ENCODE results near the gene C16orf82. TPM values are rescaled to one million over a fixed set of nuclear protein-coding genes. Genes with fewer than 3 reads are reported as not detected.

The C16orf82 gene
- total RNA-seq, 1 donor from 2014 or later: not detected

GRCh38 chr16:27114006-27114405 is 47.3 kb downstream of the C16orf82 start:
- TF ChIP-seq CTCF (IDR thresholded peaks at IDR 0.05; ENCODE audit: insufficient read depth, low read length, severe bottlenecking): no peak
- H3K27me3 ChIP-seq (ENCODE audit: control insufficient read depth, insufficient read depth, low read length): no peaks in the 10 kb centered on the region
- FAIRE-seq (no peak), DNase-seq (ENCODE audit: low read depth) (no peak)
- no peak overlapping the region for H3K4me3 ChIP-seq (ENCODE audit: low read depth, low read length)
- H3K36me3 ChIP-seq (ENCODE audit: control insufficient read depth, insufficient read depth, low read length): no peaks in the 10 kb centered on the region

- Histone ChIP-seq H3K27me3 (ENCODE audit: control insufficient read depth, insufficient read depth, low read length) (no peaks in the 10 kb centered on the region), H3K4me3 (ENCODE audit: low read depth, low read length) (no peak overlapping the region), H3K36me3 (ENCODE audit: control insufficient read depth, insufficient read depth, low read length) (no peaks in the 10 kb centered on the region)
- FAIRE-seq: no peak
- DNase-seq (ENCODE audit: low read depth): no peak
- TF ChIP-seq CTCF (IDR thresholded peaks at IDR 0.05; ENCODE audit: insufficient read depth, low read length, severe bottlenecking): no peak
These were observed 51.8 kb downstream of the C16orf82 start for GRCh38 chr16:27118526-27118925.

Other genes with a start within 250 kb of the C16orf82 start
- 1.7 and 1.8 TPM in 2 replicates for gene KDM8, start 136.6 kb downstream of the C16orf82 start, total RNA-seq
- gene NSMCE1, start 201.8 kb downstream of the C16orf82 start, total RNA-seq: 107 and 111 TPM in 2 replicates
- 25.8 and 32.9 TPM in 2 replicates for gene IL4R, start 247.0 kb downstream of the C16orf82 start, total RNA-seq

Data from bronchial epithelial cell (primary cell).